ENCODE data around the gene ABCB11. TPM values are rescaled to one million over a fixed set of nuclear protein-coding genes. Genes with fewer than 3 reads are reported as not detected.

ABCB11 gene
- total and polyA plus RNA-seq, 7 donors: under 0.01 to 0.93 (median 0.55) TPM; not detected in 2

DNA sequence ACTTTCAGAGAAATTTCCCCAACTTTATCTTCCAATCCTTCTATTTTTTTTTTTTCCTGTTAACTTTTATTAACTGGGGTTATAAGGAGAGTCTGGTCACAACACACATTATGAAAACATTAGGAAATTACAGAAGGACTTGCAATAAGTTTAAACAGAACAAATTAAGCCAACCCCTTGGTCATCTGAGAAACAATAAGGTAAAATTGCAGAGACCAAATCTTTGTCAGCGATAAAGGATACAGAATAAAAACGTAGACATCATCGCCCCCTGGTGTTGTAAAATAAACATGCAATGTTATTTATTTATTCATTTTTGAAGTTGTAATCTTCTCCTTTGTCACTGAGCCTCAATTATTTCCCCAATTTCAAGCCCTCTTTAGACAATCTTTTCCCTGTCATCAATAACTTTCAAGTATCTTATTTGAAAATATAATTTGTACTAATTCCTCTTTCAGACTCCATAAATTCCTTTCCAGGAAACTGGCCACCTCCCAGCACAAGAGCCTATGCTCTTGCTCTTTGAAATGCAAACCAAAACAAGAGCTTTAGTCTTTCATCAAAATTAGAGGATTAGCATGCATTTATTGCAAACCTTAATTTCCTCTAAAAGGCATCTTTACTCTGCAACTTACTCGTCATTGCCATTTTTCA lies 110.5 kb downstream of the ABCB11 start:
- intact Hi-C loops (cut with DNase I): loop anchor here (2.0 kb wide), 1 partner anchor 574 kb away; no protein-coding TSS in a partner anchor
- Histone ChIP-seq H3K4me3 (no peak overlapping the region), H3K27ac (no peak overlapping the region), H3K4me1 (no peaks in the 10 kb centered on the region), H3K27me3 (no peaks in the 10 kb centered on the region), H3K9me3 (no peaks in the 10 kb centered on the region), H3K36me3 (no peaks in the 10 kb centered on the region)
- no peak for TF ChIP-seq POLR2AphosphoS5 (IDR thresholded peaks at IDR 0.05)
- TF ChIP-seq, protein P1, sequence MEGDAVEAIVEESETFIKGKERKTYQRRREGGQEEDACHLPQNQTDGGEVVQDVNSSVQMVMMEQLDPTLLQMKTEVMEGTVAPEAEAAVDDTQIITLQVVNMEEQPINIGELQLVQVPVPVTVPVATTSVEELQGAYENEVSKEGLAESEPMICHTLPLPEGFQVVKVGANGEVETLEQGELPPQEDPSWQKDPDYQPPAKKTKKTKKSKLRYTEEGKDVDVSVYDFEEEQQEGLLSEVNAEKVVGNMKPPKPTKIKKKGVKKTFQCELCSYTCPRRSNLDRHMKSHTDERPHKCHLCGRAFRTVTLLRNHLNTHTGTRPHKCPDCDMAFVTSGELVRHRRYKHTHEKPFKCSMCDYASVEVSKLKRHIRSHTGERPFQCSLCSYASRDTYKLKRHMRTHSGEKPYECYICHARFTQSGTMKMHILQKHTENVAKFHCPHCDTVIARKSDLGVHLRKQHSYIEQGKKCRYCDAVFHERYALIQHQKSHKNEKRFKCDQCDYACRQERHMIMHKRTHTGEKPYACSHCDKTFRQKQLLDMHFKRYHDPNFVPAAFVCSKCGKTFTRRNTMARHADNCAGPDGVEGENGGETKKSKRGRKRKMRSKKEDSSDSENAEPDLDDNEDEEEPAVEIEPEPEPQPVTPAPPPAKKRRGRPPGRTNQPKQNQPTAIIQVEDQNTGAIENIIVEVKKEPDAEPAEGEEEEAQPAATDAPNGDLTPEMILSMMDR (IDR thresholded peaks at IDR 0.05): peak in 2 of 4 experiments; percentile 46 to 52
- TF ChIP-seq EP300 (IDR thresholded peaks at IDR 0.05): no peak
- TF ChIP-seq POLR2A (IDR thresholded peaks at IDR 0.05): no peak
- DNase-seq: no peak
- 23 to 26% methylated on average over 4 of the region's 4 CpGs for WGBS, 2 donors

DNA sequence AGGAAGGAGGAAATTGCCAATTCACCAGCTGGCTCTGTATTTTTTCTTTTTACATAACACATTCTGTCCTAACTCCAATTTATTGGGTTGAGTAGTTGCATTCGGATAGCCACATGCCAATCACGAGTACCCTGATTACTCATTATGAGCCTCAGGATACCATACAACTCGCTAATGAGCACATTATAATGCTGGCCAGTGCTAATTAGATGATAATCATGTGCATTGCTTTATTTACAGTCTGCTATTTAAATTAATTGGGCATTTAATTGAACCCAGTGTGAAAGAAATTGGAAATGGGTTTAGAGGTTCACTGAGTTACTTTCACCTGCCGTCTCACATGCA lies 114.8 kb downstream of the ABCB11 start:
- intact Hi-C loops (cut with DNase I): no loop called here
- H3K36me3 ChIP-seq: no peaks in the 10 kb centered on the region
- DNase-seq: no peak
- no peaks in the 10 kb centered on the region for H3K27me3 ChIP-seq
- WGBS, 2 donors: 89 to 92% methylated on average over 4 of the region's 4 CpGs
- TF ChIP-seq POLR2AphosphoS5 (IDR thresholded peaks at IDR 0.05): no peak
- TF ChIP-seq, protein P1 (IDR thresholded peaks at IDR 0.05): no peak
- TF ChIP-seq EP300 (IDR thresholded peaks at IDR 0.05): no peak
- TF ChIP-seq POLR2A (IDR thresholded peaks at IDR 0.05): no peak
- H3K4me1 ChIP-seq: no peaks in the 10 kb centered on the region
- H3K9me3 ChIP-seq: no peaks in the 10 kb centered on the region
- no peak overlapping the region for H3K27ac ChIP-seq
- no peak overlapping the region for H3K4me3 ChIP-seq

DNA sequence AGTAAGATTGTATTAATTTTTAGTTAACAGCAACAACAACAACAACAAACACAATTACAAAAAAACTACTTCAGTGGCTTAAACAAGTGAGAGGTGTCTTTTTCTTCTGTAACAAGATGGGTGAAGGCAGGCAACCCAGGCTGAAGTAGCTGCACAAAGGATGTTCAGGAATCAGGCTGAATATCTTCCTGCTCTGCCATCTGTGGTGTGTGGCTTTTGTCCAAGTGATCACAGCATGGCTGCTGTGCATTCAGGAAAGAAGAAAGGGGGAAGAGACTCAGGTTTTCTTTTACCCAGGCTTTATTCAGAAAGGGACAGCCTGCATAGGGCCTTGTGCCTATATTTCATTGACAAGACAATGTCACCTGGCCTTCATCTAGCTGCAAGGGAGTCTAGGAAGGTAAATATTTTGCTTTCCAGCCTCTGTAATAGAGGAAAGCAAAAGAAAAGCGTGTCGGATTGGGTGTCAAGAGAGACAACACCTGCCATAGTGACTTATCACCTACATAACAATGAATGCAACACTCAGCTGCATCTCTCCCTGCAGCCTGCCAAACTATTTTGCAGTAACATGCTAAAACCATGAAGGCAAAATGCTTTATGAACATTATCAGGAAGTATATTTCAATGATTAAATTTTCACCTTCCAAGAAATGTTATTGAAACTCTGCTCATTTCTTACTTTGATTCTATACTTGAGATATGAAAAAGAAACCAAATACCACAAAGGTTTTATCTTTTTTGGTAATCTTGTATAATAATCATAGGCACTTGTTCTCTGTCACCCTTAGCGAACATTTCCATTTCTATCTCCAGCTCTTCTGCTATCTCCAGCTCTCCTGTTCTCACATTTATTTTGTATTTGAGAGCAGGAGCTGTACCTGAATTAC lies 115.4 kb downstream of the ABCB11 start:
- Histone ChIP-seq H3K36me3 (no peaks in the 10 kb centered on the region), H3K4me3 (no peak overlapping the region), H3K27me3 (no peaks in the 10 kb centered on the region), H3K27ac (no peak overlapping the region), H3K9me3 (no peaks in the 10 kb centered on the region), H3K4me1 (no peaks in the 10 kb centered on the region)
- WGBS, 2 donors: 89 to 95% methylated on average over 3 of the region's 3 CpGs
- DNase-seq: no peak
- TF ChIP-seq POLR2AphosphoS5 (IDR thresholded peaks at IDR 0.05) (no peak), POLR2A (IDR thresholded peaks at IDR 0.05) (no peak), EP300 (IDR thresholded peaks at IDR 0.05) (no peak)
- intact Hi-C loops (cut with DNase I): no loop called here

DNA sequence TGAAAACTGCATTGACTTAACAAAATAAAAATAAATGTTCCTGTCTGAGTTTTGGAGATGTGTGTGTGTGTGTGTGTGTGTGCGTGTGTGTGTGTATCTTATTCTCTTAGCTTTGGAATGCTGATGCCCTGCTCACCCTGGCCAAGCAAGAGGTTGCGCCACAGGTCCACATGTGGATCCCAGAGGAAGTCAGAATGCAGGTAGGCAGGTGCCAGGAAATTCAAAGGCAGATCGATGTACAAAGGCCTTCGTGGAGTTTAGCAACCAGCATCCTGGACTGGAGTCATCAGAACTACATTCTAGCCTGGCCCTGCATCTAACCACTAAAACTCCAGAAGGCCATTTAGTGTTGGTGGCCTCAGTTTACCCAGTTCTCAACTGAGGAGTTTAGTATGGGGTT lies 117.6 kb downstream of the ABCB11 start:
- intact Hi-C loops (cut with DNase I): no loop called here
- Histone ChIP-seq H3K9me3 (no peaks in the 10 kb centered on the region), H3K4me3 (no peak overlapping the region), H3K36me3 (no peaks in the 10 kb centered on the region), H3K27ac (no peak overlapping the region), H3K27me3 (no peaks in the 10 kb centered on the region), H3K4me1 (no peaks in the 10 kb centered on the region)
- TF ChIP-seq POLR2AphosphoS5 (IDR thresholded peaks at IDR 0.05) (no peak), EP300 (IDR thresholded peaks at IDR 0.05) (no peak), POLR2A (IDR thresholded peaks at IDR 0.05) (no peak)
- TF ChIP-seq, protein P1 (IDR thresholded peaks at IDR 0.05): no peak
- DNase-seq: no peak
- 87 to 89% methylated on average over 4 of the region's 4 CpGs for WGBS, 2 donors

DNA sequence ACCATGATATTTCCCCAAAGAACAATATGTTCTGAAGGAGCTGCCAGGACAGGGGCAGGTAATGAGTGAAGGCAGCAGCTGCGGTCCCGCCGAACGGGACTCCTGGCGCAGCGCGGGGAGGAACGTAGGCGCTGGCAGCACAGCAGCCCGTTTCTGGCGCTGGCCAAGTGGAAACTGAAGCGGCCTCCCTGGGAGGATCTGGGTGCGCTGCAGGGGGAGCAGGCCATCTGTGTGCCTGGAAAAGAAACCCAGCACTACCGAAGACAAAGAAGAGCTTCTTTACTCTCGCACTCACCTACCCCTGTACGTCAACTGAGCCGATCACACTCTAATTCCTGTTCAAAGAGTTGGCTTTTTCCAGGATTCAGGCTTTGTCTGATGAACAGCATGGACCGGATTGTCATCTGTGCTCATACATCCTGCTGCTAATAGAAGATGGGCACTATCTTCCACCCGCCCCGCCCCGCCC lies 118.2 kb downstream of the ABCB11 start:
- WGBS, 2 donors: 18 to 37% methylated on average over 21 of the region's 21 CpGs
- intact Hi-C loops (cut with DNase I): no loop called here
- Histone ChIP-seq H3K4me1 (no peaks in the 10 kb centered on the region), H3K27me3 (no peaks in the 10 kb centered on the region), H3K9me3 (no peaks in the 10 kb centered on the region), H3K36me3 (no peaks in the 10 kb centered on the region), H3K27ac (no peak overlapping the region), H3K4me3 (peak overlapping the region in 3 of 4 donors; percentile 0 to 25 (median 8))
- no peak for TF ChIP-seq POLR2A (IDR thresholded peaks at IDR 0.05)
- no peak for TF ChIP-seq EP300 (IDR thresholded peaks at IDR 0.05)
- peak in 1 of 4 donors; percentile 11 for TF ChIP-seq POLR2AphosphoS5 (IDR thresholded peaks at IDR 0.05)
- TF ChIP-seq, protein P1 (IDR thresholded peaks at IDR 0.05): no peak
- DNase-seq: peak; percentile 64

Measured in sigmoid colon (tissue), 7 donors.